Activated gamma-delta T cell treated with Interleukin-2 at 50 U/mL for 16 hours (primary cell): ENCODE measurements around the gene REST.

ENCODE experiments used
- DNase-seq: peaks from one replicate; pipeline ENCODE4 v3.0.0-alpha.2; 2020

The REST gene

GRCh38 chr4:56979421-56980072 lies 71.8 kb downstream of the REST start:
- peak; percentile 34 for DNase-seq

- DNase-seq = no peak
Measured at GRCh38 chr4:56981795-56982201, 74.1 kb downstream of the REST start.

- DNase-seq = no peak
Measured at GRCh38 chr4:56986192-56986591, 78.5 kb downstream of the REST start.

GRCh38 chr4:56986952-56987351 lies 79.3 kb downstream of the REST start:
- no peak for DNase-seq

GRCh38 chr4:56990109-56990905 lies 82.6 kb downstream of the REST start:
- DNase-seq = no peak

- DNase-seq = no peak
Measured at GRCh38 chr4:56995525-56995924, 87.8 kb downstream of the REST start.

- no peak for DNase-seq
Measured at GRCh38 chr4:56999751-57000150, 92.1 kb downstream of the REST start.

GRCh38 chr4:57013543-57014120 lies 105.9 kb downstream of the REST start:
- no peak for DNase-seq
